CD14-positive monocyte (primary cell): ENCODE measurements around the gene TREM1. TPM values are rescaled to one million over a fixed set of nuclear protein-coding genes. Genes with fewer than 3 reads are reported as not detected.

Experiments
- DNase-seq, 3 donors: peaks; one replicate each; pipeline ENCODE4 v3.0.0-alpha.2; 2011 to 2022
- H2AFZ ChIP-seq: 2 replicates; pipeline ENCODE4 v1.6.0; 2012; ENCODE audit warnings: mild to moderate bottlenecking, low read depth, low read length, inconsistent platforms; ENCODE audit not compliant: insufficient read depth, poor library complexity, severe bottlenecking
- H3K27ac ChIP-seq, 2 donors: 1 replicate in 1 of 2; 2 replicates in 1 of 2; pipeline ENCODE4 v1.5.1; 2012 to 2013; ENCODE audit warnings: low read length in 2 of 2, control low read depth in 1 of 2, inconsistent platforms in 1 of 2, low read depth in 1 of 2, mild to moderate bottlenecking in 1 of 2
- H3K27me3 ChIP-seq, 2 donors: one replicate each; pipeline versions ENCODE4 v1.6.0 to v1.6.1; 2011 to 2013; ENCODE audit warnings: low read length in 2 of 2; ENCODE audit not compliant: control insufficient read depth in 2 of 2, insufficient read depth in 2 of 2
- H3K36me3 ChIP-seq, 2 donors: replicated peaks in 1 of 2; 1 replicate in 1 of 2; 2 replicates in 1 of 2; pipeline versions ENCODE4 v1.5.1 to v1.6.1; 2012 to 2013; ENCODE audit warnings: low read length in 2 of 2, control low read depth in 1 of 2, inconsistent platforms in 1 of 2, mild to moderate bottlenecking in 1 of 2; ENCODE audit not compliant: insufficient read depth in 2 of 2, control insufficient read depth in 1 of 2
- H3K4me1 ChIP-seq, 2 donors: 1 replicate in 1 of 2; 2 replicates in 1 of 2; pipeline versions ENCODE4 v1.5.1 to v1.6.1; 2012 to 2013; ENCODE audit warnings: low read length in 2 of 2, control low read depth in 1 of 2, inconsistent platforms in 1 of 2, mild to moderate bottlenecking in 1 of 2, moderate library complexity in 1 of 2; ENCODE audit not compliant: insufficient read depth in 2 of 2, control insufficient read depth in 1 of 2
- H3K4me2 ChIP-seq: replicated peaks from 2 replicates; pipeline ENCODE3; 2012; ENCODE audit warnings: low read length, moderate library complexity, mild to moderate bottlenecking; ENCODE audit not compliant: poor library complexity, severe bottlenecking; ENCODE audit errors: extremely low read depth
- H3K4me3 ChIP-seq, 3 experiments: fragments of 200-600 bp in 1 of 3; sonication (generic) in 1 of 3; replicated peaks in 1 of 3; 1 replicate in 2 of 3; 2 replicates in 1 of 3; pipeline ENCODE4 v1.5.1; 2011 to 2013; ENCODE audit warnings: low read length in 3 of 3, mild to moderate bottlenecking in 3 of 3, control low read depth in 2 of 3, low read depth in 2 of 3, inconsistent platforms in 1 of 3, moderate library complexity in 1 of 3
- H3K79me2 ChIP-seq: 2 replicates; pipeline ENCODE4 v1.6.0; 2012; ENCODE audit warnings: mild to moderate bottlenecking, control low read depth, inconsistent platforms, low read length, moderate library complexity; ENCODE audit not compliant: insufficient read depth
- H3K9ac ChIP-seq: 2 replicates; pipeline ENCODE4 v1.6.0; 2017; ENCODE audit warnings: low read length, mild to moderate bottlenecking; ENCODE audit not compliant: insufficient read depth, poor library complexity, severe bottlenecking
- H3K9me3 ChIP-seq, 2 donors: replicated peaks in 1 of 2; 1 replicate in 1 of 2; 2 replicates in 1 of 2; pipeline versions ENCODE4 v1.5.1 to v1.6.1; 2012 to 2013; ENCODE audit warnings: low read length in 2 of 2, control low read depth in 1 of 2; ENCODE audit not compliant: control insufficient read depth in 1 of 2, insufficient read depth in 1 of 2
- H4K20me1 ChIP-seq: 2 replicates; pipeline ENCODE4 v1.6.0; 2012; ENCODE audit warnings: mild to moderate bottlenecking, low read length, control low read depth, moderate library complexity; ENCODE audit not compliant: insufficient read depth
- H3K27ac Mint-ChIP-seq, 7 donors: one replicate each; pipeline ENCODE4 v1.8.0; 2020; ENCODE audit warnings: mild to moderate bottlenecking in 7 of 7, mixed read lengths in 7 of 7, moderate library complexity in 6 of 7, inconsistent platforms in 2 of 7
- H3K27me3 Mint-ChIP-seq, 3 donors: one replicate each; pipeline ENCODE4 v1.8.0; 2021 to 2022; ENCODE audit warnings: low read depth in 3 of 3, mild to moderate bottlenecking in 3 of 3, mixed read lengths in 3 of 3, moderate library complexity in 3 of 3, inconsistent platforms in 1 of 3
- H3K36me3 Mint-ChIP-seq, 2 donors: one replicate each; pipeline ENCODE4 v1.8.0; 2020; ENCODE audit warnings: mixed read lengths in 2 of 2, inconsistent platforms in 1 of 2, mild to moderate bottlenecking in 1 of 2
- H3K4me1 Mint-ChIP-seq: one replicate; pipeline ENCODE4 v1.8.0; 2020; ENCODE audit warnings: mild to moderate bottlenecking, mixed read lengths
- H3K4me3 Mint-ChIP-seq, 2 donors: one replicate each; pipeline ENCODE4 v1.8.0; 2020; ENCODE audit warnings: mild to moderate bottlenecking in 2 of 2, mixed read lengths in 2 of 2, moderate library complexity in 1 of 2
- H3K9me3 Mint-ChIP-seq, 7 donors: one replicate each; pipeline ENCODE4 v1.8.0; 2020 to 2022; ENCODE audit warnings: mixed read lengths in 7 of 7, mild to moderate bottlenecking in 6 of 7, moderate library complexity in 6 of 7, inconsistent platforms in 2 of 7
- WGBS: methylation state at CpG from one replicate; pipeline ENCODE4 v1.1.5; 2013; ENCODE audit warnings: missing lambda C conversion rate; ENCODE audit not compliant: insufficient coverage; 5-methylcytosine and 5-hydroxymethylcytosine counted together
- intact Hi-C, 2 donors: fragments of 100-400 bp; cut with micrococcal nuclease; formaldehyde crosslinking; loops; one replicate each; pipeline versions ENCODE4 v1.15.0 to v1.15.1; 2023
- polyA plus RNA-seq, 3 donors: library from polyadenylated mRNA; depleted of rRNA in 1 of 3; unstranded in 2 of 3; stranded (reverse) in 1 of 3; fragments of 300-500 nt in 2 of 3; fragments of >200 nt in 1 of 3; fragmentation: Illumina TruSeq in 2 of 3; gene quantifications; 1 replicate in 2 of 3; 2 replicates in 1 of 3; pipeline ENCODE4 v1.2.3, GENCODE V29; 2012 to 2021
- TF ChIP-seq, protein P1 (sequence below): fragments of 200-600 bp; IDR thresholded peaks from one replicate; pipeline ENCODE4 v1.8.0; 2022; ENCODE audit warnings: antibody characterized with exemption, mild to moderate bottlenecking

TREM1 gene
- polyA plus RNA-seq, 3 donors, result 175 to 303 (median 240) TPM

GRCh38 chr6:41326092-41326491 lies 39.6 kb upstream of the TREM1 start:
- Mint-ChIP-seq H3K36me3 (no peaks in the 10 kb centered on the region), H3K4me1 (no peaks in the 10 kb centered on the region), H3K27ac (no peak overlapping the region), H3K27me3 (peaks cover 5 to 22% (median 12%) of the 10 kb centered on the region in 3 donors), H3K4me3 (no peak overlapping the region), H3K9me3 (no peaks in the 10 kb centered on the region)
- Histone ChIP-seq H2AFZ (no peak overlapping the region), H3K27me3 (peaks cover 0 to 8% of the 10 kb centered on the region in 2 donors), H3K27ac (no peak overlapping the region), H3K4me2 (no peak overlapping the region), H3K36me3 (no peaks in the 10 kb centered on the region), H3K4me3 (no peak overlapping the region), H3K9ac (no peak overlapping the region), H3K4me1 (no peaks in the 10 kb centered on the region), H3K79me2 (no peaks in the 10 kb centered on the region), H3K9me3 (no peaks in the 10 kb centered on the region), H4K20me1 (no peaks in the 10 kb centered on the region)
- 90% methylated on average over 2 of the region's 9 CpGs for WGBS
- DNase-seq, result no peak
- TF ChIP-seq, protein P1, sequence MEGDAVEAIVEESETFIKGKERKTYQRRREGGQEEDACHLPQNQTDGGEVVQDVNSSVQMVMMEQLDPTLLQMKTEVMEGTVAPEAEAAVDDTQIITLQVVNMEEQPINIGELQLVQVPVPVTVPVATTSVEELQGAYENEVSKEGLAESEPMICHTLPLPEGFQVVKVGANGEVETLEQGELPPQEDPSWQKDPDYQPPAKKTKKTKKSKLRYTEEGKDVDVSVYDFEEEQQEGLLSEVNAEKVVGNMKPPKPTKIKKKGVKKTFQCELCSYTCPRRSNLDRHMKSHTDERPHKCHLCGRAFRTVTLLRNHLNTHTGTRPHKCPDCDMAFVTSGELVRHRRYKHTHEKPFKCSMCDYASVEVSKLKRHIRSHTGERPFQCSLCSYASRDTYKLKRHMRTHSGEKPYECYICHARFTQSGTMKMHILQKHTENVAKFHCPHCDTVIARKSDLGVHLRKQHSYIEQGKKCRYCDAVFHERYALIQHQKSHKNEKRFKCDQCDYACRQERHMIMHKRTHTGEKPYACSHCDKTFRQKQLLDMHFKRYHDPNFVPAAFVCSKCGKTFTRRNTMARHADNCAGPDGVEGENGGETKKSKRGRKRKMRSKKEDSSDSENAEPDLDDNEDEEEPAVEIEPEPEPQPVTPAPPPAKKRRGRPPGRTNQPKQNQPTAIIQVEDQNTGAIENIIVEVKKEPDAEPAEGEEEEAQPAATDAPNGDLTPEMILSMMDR, result no peak
- intact Hi-C loops, result no loop called here

DNA sequence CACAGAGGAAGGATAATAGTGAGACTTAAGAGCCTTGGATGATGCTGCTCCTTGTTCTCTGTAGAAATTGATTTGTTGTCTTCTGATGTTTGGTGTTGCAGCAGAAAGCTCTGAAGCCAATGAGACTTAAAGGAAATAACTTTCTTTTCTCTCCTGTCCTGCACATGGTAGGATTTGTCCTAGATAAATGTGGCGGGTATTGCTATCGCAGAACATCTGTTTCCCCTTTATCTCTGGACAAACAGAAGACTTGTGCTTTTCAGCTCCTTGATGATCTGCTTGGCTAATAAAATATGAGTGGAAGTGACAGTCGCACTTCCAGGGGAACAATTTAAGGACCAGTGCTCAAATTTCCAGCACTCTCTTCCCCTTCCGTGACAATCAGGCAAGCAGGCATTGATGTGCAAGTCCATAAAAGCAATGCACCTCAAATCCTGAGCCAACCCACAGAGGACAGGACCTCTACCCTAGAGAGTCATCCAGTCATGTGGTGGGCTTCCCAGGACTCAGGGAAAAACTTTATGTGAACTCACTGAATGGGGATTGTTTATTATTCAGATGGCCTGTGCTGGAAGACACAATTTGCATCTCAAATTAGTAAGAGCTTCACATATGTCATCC lies 39.1 kb upstream of the TREM1 start:
- DNase-seq, result no peak
- intact Hi-C loops, result no loop called here
- H3K9me3 Mint-ChIP-seq, result no peaks in the 10 kb centered on the region
- no peaks in the 10 kb centered on the region for H4K20me1 ChIP-seq
- no peak overlapping the region for H3K9ac ChIP-seq
- H3K4me3 ChIP-seq, result no peak overlapping the region
- no peaks in the 10 kb centered on the region for H3K4me1 ChIP-seq
- H3K4me1 Mint-ChIP-seq, result no peaks in the 10 kb centered on the region
- TF ChIP-seq, protein P1, result no peak
- no peak overlapping the region for H2AFZ ChIP-seq
- no peaks in the 10 kb centered on the region for H3K36me3 Mint-ChIP-seq
- H3K36me3 ChIP-seq, result no peaks in the 10 kb centered on the region
- H3K4me2 ChIP-seq, result no peak overlapping the region
- H3K27me3 ChIP-seq, result peaks cover 0 to 8% of the 10 kb centered on the region in 2 donors
- H3K27ac Mint-ChIP-seq, result no peak overlapping the region
- H3K4me3 Mint-ChIP-seq, result no peak overlapping the region
- H3K27me3 Mint-ChIP-seq, result peaks cover 5 to 22% (median 12%) of the 10 kb centered on the region in 3 donors
- H3K79me2 ChIP-seq, result no peaks in the 10 kb centered on the region
- no CpG with 5 or more reads among the region's 4 CpGs for WGBS
- no peaks in the 10 kb centered on the region for H3K9me3 ChIP-seq
- H3K27ac ChIP-seq, result no peak overlapping the region
